DND-41 (cell line): ENCODE data around the gene C18orf63.
"Not testable (repeated sequence)": the region's sequence is repeated elsewhere in the genome, so short reads cannot be mapped to it uniquely, and the experiment has no call there.

Experiments
- ATAC-seq: fragments of 200-7000 bp; cut with Tn5 transposase; 3 replicates; pipeline ENCODE4 v1.9.1; 2021; ENCODE audit warnings: low read depth; ENCODE audit not compliant: insufficient read depth
- DNase-seq: peaks from one replicate; pipeline ENCODE4 v3.0.0-alpha.2; 2020
- H2AFZ ChIP-seq: 2 replicates; pipeline ENCODE4 v1.6.0; 2012; ENCODE audit warnings: low read depth, low read length
- H3K27ac ChIP-seq: 2 replicates; pipeline ENCODE4 v1.5.1; 2012; ENCODE audit warnings: low read length, inconsistent platforms
- H3K27me3 ChIP-seq: fragments of 200-600 bp; sonication (generic); 2 replicates; pipeline ENCODE4 v1.6.0; 2012; ENCODE audit warnings: low read length, mild to moderate bottlenecking, inconsistent platforms; ENCODE audit not compliant: insufficient read depth, poor library complexity
- H3K36me3 ChIP-seq: 2 replicates; pipeline ENCODE4 v1.5.1; 2012; ENCODE audit warnings: low read length, inconsistent platforms; ENCODE audit not compliant: insufficient read depth
- H3K4me1 ChIP-seq: 2 replicates; pipeline ENCODE4 v1.5.1; 2012; ENCODE audit warnings: mild to moderate bottlenecking, low read length; ENCODE audit not compliant: insufficient read depth
- H3K4me2 ChIP-seq: 2 replicates; pipeline ENCODE4 v1.6.0; 2012; ENCODE audit warnings: mild to moderate bottlenecking, moderate library complexity, low read length, inconsistent platforms; ENCODE audit not compliant: insufficient read depth
- H3K4me3 ChIP-seq, 2 experiments: fragments of 200-600 bp in 1 of 2; shearing (Covaris generic) in 1 of 2; 2 replicates each; pipeline ENCODE4 v1.5.1; 2012 to 2016; ENCODE audit warnings: inconsistent platforms in 2 of 2, low read length in 2 of 2, mild to moderate bottlenecking in 2 of 2, low read depth in 1 of 2, moderate library complexity in 1 of 2
- H3K79me2 ChIP-seq: 2 replicates; pipeline ENCODE4 v1.6.0; 2012; ENCODE audit warnings: low read length, inconsistent platforms; ENCODE audit not compliant: insufficient read depth
- H3K9ac ChIP-seq: 2 replicates; pipeline ENCODE4 v1.6.0; 2012; ENCODE audit warnings: low read depth, mild to moderate bottlenecking, inconsistent platforms, low read length, moderate library complexity
- H3K9me3 ChIP-seq: 2 replicates; pipeline ENCODE4 v1.5.1; 2012; ENCODE audit warnings: low read length, moderate library complexity, mild to moderate bottlenecking, inconsistent platforms; ENCODE audit not compliant: insufficient read depth, severe bottlenecking
- H4K20me1 ChIP-seq: 2 replicates; pipeline ENCODE4 v1.6.0; 2012; ENCODE audit warnings: low read length; ENCODE audit not compliant: insufficient read depth
- CTCF ChIP-seq: IDR thresholded peaks from 2 replicates; pipeline ENCODE4 v1.5.1; 2012; ENCODE audit warnings: borderline replicate concordance, low read length, moderate library complexity, mild to moderate bottlenecking; ENCODE audit not compliant: poor library complexity, severe bottlenecking; ENCODE audit errors: extremely low read depth
- EZH2 ChIP-seq: IDR thresholded peaks from 3 replicates; pipeline ENCODE4 v1.6.1; 2012; ENCODE audit warnings: borderline replicate concordance, low read depth, mild to moderate bottlenecking, moderate library complexity, low read length, inconsistent platforms; ENCODE audit not compliant: severe bottlenecking

The C18orf63 gene

DNA sequence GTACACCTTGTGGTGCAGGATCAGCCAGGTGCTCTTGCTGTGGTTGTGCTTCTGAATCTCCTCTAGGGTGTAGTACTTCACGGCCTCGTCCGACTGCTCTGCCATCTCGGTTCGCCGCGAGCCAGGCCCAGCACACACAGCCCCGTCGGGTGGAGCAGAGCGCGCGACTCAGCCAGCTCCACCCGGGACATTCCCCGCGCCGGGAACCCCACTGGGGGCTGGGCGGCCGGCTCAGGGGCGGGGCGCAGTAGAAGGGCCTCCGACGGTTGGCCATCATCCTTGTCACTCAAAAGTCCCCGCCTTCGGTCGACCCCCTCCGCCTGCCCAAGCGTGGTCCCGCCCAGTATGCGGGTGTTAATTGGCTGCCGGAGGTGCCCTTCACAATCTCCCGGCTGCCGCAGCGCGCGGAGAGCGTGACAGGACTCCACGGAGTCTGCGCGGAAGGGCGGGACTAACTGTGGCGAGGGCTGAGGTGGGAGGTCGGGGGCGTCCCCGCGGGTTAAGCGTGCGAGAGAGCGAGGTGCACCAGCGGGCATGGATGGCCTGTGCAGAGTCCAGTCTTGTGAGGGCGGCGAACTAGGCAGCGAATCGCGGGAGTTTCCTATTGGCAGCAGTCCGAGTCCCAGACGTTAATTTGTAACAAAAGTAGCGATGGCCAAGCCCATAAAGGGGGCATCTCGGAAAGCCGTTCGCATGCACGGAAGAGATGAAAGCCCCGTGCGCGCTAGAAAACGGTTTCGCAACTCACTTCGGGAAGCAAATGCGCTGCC, 23.7 kb upstream of the C18orf63 start, which contains the start of gene CYB5A:
CYB5A (minus strand) TSS at position 193 of the 770 bp plus-strand sequence; CDS start at position 105, 88 bp downstream.
- no peaks in the 10 kb centered on the region for H3K9me3 ChIP-seq
- H3K27ac ChIP-seq: peak within 1 kb of the TSS; percentile 88
- peaks cover 22% of the 10 kb centered on the region for H3K4me1 ChIP-seq
- H3K4me3 ChIP-seq: peak within 1 kb of the TSS; percentile 45 to 89; a peak in 3 of 4 replicates
- DNase-seq (peak; percentile 93), ATAC-seq (peak; percentile 97)
- peak within 1 kb of the TSS; percentile 82 for H3K4me2 ChIP-seq
- peaks cover 10% of the 10 kb centered on the region for H3K79me2 ChIP-seq
- H3K9ac ChIP-seq: peak within 1 kb of the TSS; percentile 68
- no peaks in the 10 kb centered on the region for H3K36me3 ChIP-seq
- no peak for TF ChIP-seq EZH2
- TF ChIP-seq CTCF: peak; percentile 32
- peak within 1 kb of the TSS; percentile 87 for H2AFZ ChIP-seq
- no peaks in the 10 kb centered on the region; the same call in 1 of the 2 replicates for H4K20me1 ChIP-seq
- peaks cover 8% of the 10 kb centered on the region for H3K27me3 ChIP-seq

DNA sequence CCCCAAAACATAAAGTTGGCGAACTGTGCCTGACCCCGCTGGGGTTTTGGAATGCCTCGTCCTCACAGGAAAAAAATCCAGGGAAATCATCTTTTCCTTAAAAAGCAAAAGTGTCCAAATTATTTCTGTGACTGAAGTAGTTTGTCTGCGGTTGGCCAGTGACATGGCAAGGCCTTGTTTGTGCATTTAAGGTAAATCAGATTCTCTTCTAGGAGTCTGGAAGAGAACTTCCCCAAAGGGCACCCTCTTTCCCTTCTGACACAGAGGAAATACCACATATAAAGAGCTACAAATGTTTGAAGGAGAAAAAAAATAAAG, 23.1 kb upstream of the C18orf63 start:
- Histone ChIP-seq H3K9me3 (no peaks in the 10 kb centered on the region), H3K79me2 (peaks cover 10% of the 10 kb centered on the region), H3K27me3 (peaks cover 3% of the 10 kb centered on the region), H2AFZ (peak overlapping the region; percentile 87), H3K36me3 (no peaks in the 10 kb centered on the region), H3K4me2 (peak overlapping the region; percentile 82), H3K9ac (peak overlapping the region; percentile 68), H4K20me1 (no peaks in the 10 kb centered on the region), H3K4me1 (peaks cover 19% of the 10 kb centered on the region), H3K27ac (peak overlapping the region; percentile 88), H3K4me3 (peak overlapping the region; percentile 45 to 89; a peak in 3 of 4 replicates)
- ATAC-seq (no peak), DNase-seq (no peak)
- TF ChIP-seq EZH2: no peak
- TF ChIP-seq CTCF: no peak

GRCh38 chr18:74292982-74293381, 22.7 kb upstream of the C18orf63 start:
- not testable (repeated sequence) for H4K20me1 ChIP-seq, H3K79me2 ChIP-seq, H3K9ac ChIP-seq, H3K27ac ChIP-seq, H3K9me3 ChIP-seq, ATAC-seq, H3K27me3 ChIP-seq, H3K36me3 ChIP-seq, DNase-seq
- peak overlapping the region; percentile 87; the same call in 1 of the 2 replicates for H2AFZ ChIP-seq
- peaks cover 19% of the 10 kb centered on the region for H3K4me1 ChIP-seq
- H3K4me3 ChIP-seq: peak overlapping the region in 1 of 2 experiments; percentile 89; a peak in 1 of 4 replicates
- peak overlapping the region; percentile 82; the same call in 1 of the 2 replicates for H3K4me2 ChIP-seq

DNA sequence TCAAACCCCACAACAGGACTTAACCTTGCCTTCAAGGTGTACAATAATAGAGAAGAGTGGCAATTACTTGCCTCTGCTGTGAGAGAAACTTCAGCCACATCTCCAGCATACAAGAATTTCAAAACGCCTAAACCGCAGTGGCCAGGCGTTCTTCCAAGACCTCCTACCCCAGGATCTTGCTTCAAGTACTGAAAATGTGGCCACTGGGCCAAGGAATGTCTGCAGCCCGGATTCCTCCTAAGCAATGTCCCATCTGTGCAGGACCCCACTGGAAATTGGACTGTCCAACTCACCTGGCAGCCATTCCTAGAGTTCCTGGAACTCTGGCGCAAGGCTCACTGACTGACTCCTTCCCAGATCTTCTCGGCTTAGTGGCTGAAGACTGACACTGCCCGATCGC, 21.1 kb upstream of the C18orf63 start:
- Histone ChIP-seq H3K36me3 (no peaks in the 10 kb centered on the region), H3K79me2 (peaks cover 10% of the 10 kb centered on the region), H3K4me3 (no peak overlapping the region), H2AFZ (no peak overlapping the region), H3K9ac (no peak overlapping the region), H3K4me2 (no peak overlapping the region), H3K27me3 (no peaks in the 10 kb centered on the region), H4K20me1 (no peaks in the 10 kb centered on the region), H3K9me3 (no peaks in the 10 kb centered on the region), H3K27ac (no peak overlapping the region), H3K4me1 (peaks cover 19% of the 10 kb centered on the region)
- DNase-seq (no peak), ATAC-seq (no peak)
- TF ChIP-seq EZH2 (no peak), CTCF (no peak)
